Midbrain (tissue), 1 donor: ENCODE measurements around the gene CCDC92B.

Experiments
- DNase-seq: peaks from one replicate; lab custom pipeline; 2025; lab: John Stamatoyannopoulos, UW

The CCDC92B gene

DNA sequence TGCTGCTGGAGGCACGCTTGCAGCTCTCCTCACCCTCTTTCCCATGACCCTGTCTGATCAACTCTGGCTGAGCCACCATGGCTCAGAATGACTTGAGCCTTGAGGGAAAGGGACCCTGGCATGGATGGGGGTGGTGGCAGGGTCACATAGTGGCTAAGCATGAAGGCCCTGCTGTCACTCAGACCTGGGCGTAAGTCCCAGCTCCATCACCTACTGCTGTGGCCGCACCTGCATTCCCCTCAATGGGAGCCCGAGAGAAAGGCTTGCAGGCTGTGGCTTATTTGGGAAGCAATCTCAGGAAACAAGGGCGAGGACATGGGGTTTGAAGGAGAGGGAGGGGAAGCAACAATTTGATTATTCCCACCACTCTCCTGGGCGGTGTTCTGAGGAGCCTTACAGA, 29.0 kb upstream of the CCDC92B start:
- no peak for DNase-seq

GRCh38 chr17:2777242-2777867, 27.9 kb upstream of the CCDC92B start:
- DNase-seq = no peak

DNA sequence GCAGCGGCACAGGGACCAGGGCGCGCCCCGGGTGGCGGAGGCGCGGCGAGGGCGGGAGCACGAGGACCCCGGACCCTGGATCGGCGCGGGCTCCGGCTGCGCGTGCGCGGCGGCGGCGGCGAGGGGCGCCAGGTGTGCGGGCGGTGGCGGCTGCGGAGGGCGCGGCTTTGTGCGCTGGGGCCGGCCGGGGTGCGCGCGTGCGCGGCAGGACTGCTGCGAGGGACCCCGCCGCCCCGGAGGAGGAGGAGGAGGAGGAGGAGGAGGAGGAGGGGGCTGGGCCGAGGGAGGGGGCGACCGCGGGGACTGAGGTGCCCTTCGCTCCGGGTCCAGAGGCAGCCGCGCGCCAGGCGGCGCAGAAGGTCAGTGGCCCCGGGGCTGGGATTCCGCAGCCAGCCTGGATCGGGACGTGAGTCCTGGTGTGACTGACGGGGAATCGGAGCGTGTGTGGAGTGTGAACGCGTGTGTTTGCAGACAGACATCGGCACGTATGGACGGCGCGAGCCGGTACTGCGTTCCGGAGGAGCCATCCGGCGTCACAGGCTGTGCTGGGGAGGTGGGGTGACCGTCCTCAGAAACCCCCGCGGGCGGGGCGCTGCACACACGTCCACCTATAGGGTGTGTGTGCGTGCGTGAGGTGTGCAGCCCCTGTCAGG, 27.3 kb upstream of the CCDC92B start:
- DNase-seq = no peak

DNA sequence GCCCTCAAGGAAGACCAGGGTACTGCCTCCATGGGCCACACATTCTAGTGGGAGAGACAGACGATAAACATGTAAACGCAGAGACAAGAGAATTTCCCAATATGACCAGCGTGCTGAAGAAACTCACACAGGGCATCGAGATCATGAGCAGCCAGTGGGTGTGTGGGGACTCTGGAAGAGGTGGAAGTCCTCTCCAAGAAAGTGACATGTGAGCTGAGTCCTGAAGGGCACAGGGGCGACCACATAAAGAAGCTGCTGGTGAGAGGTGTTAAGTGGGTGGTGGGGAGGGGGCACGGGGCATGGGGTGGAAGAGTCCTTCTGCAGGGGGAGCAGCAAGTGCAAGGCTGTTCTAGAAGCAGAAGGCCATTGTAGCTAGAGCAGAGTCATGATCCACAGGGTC, 25.8 kb upstream of the CCDC92B start:
- no peak for DNase-seq

GRCh38 chr17:2770129-2770528, 20.7 kb upstream of the CCDC92B start:
- DNase-seq = no peak

GRCh38 chr17:2758870-2759269, 9.4 kb upstream of the CCDC92B start:
- DNase-seq = no peak

DNA sequence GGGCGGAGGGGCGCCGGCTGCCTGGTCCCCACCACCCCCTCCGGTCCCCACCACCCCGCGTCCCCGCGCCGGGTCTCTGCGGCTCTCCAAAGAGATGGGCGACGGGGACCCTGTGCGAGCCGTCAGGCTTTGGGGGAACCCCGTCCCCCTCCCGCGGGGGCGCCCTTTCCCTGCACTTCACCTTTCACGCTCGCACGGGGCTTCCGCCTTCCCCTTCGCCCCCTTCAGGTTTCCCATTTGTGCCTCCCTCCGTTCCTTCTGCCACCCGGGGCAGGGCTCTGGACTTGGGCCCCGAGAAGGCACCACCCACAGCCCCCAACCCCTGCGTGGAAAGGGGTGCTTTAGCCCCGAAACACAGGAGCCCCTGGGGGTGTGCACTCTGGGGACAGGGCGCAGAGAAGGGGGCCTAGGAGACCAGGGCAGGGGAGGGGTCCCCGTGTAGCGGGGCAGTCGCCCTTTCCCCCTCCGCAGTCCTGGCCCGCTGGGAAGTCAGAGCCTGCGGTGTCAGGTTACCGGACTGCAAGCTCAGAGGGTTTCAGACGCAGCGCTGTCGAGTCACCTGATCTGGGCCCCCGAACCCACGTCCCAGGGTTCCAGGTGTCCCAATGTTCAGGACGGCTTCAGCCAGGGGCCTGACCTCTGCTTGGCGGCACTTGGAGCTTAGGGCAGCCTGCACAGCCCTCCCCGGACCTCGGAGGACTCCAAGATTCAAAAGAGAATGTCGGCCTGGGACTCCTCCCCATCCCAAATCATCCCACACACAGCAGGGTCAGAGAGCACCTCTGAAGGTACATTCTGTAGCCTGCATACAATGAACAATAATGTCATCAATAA, 6.7 kb upstream of the CCDC92B start:
- DNase-seq = no peak

DNA sequence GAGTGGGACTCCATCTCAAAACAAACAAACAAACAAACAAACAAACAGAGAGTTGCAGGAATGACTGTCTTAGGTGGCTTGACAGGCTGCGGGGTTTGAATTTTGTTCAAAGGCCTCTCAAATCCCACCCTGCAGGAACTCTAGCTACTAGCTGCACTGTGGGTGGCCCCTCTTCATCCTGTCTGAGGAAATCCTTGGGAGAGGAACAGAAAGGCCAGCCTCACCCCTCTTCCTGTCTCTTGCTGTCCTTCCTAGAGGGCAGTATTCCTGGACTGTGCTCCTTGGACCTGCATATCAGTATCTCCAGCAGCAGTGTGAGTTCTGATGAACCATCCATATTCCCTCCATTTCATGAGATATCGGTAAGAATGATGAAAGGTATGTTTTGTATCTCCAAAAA, 2.0 kb upstream of the CCDC92B start:
- no peak for DNase-seq

GRCh38 chr17:2750721-2751120, 1.3 kb upstream of the CCDC92B start:
- DNase-seq = no peak

DNA sequence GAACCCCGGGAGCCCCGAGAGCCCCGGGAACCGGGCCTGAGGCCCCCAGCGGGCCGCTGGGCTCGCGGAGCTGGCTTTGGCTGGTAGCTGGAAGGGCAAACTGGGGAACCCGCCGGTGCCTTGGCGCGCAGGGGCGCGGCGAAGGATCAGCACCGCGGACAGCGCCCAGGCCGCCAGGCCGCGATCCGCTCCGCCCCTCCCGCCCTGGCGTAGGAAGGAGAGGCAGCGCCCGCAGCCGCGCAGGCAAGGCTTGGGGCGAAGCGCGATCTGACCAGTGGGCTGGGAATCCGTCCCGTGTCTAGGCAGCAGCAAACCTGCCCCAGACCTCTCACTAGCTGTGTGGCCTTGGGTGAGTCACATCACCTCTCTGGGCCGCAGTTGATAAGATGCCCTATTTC, 331 bp upstream of the CCDC92B start:
- peak; percentile 72 for DNase-seq

GRCh38 chr17:2745317-2746037, 4.0 kb downstream of the CCDC92B start:
- DNase-seq = peak; percentile 64

DNA sequence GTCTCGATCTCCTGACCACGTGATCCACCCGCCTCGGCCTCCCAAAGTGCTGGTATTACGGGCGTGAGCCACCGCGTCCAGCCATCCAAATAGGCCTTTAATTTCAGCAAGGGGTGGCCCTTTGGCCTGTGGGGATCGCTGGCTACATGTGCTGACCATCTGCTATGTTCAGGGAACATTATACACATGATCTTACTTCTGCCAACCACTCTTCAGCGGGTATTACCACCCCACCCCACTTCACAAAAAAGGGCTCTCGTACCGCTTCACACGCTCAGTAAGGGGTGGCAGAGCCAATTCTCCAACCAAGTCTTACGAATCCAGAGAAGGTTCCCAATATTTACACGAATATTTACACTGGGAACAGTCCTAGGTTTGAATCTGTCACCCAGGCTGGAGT, 11.8 kb downstream of the CCDC92B start:
- no peak for DNase-seq

GRCh38 chr17:2736956-2737355, 12.5 kb downstream of the CCDC92B start:
- no peak for DNase-seq

DNA sequence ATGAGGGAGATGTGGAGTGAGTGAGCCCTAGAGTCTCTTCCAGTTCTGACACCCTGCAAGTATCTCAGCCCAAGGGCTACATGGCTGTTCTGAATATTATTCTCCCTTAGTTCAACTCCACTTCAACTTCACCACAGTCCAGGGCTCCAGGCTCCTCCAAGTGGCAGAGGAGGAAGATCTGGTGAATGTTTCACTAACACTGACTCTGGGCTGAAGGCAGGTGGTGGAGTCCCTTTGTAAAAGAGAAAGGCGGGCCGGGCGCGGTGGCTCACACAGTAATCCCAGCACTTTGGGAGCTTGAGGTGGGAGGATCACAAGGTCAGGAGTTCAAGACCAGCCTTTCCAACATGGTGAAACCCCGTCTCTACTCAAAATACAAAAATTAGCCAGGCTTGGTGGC, 13.6 kb downstream of the CCDC92B start:
- no peak for DNase-seq

GRCh38 chr17:2734939-2735338, 14.5 kb downstream of the CCDC92B start:
- DNase-seq = no peak

DNA sequence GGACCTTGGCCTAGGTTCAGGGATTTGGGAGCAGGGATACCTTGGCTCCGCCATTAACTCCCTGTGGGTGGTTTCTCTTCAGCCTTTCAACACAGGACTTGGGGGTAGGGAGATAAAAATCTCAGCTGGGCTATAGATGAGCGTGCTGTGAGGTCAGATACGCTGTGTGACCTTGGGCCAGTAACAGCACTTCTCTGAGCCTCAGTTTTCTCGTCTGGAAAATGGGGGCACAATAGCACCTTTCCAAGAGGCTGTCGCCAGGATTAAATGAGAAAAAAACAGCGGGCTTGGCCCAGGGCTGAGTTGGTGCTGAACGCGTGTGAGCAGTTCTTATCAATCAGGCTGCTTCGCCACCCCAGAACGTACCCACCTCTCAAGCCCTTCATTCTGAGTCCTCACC, 17.6 kb downstream of the CCDC92B start:
- no peak for DNase-seq

- no peak for DNase-seq
These were observed 18.6 kb downstream of the CCDC92B start for GRCh38 chr17:2730764-2731353.

- no peak for DNase-seq
These were observed 24.7 kb downstream of the CCDC92B start for GRCh38 chr17:2724784-2725164.

DNA sequence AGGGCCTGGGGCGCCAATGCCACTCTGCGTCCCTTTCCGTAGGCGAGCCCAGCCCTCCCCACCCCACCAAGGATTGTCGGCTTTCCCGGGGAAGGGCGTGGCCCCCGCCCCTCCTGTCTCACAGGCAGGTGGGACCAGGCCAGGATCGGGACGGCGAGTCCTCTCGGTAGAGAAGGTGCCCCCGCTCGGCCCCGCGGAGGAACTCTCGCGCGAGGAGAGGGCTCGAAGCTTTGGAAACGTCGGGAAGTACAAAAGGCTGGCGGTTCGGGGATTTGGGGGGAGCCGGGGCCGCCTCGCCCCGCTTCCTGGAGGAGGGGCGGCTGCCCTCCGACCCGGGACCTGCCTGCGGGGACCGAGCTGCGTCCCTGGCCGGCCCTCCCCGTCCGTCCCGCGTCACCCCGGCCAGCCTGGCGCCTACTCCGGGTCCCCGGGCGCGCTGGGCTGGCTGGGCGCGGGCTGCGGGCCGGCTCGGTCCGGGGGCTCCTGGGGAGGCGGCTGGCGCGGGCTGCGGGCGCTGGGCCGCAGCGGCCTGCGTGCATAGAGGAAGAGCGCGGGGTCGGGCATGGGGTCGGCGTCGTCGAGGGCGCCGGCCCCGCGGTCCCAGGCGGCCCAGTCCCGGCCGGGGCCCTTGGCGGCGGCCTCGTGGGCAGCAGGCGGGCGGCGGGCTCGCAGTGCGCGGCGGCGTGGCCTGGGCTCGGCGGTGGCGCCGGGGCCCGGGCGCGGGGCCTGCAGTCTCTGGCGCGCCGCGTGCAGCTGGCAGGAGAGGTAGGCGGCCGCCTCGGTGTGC, 25.3 kb downstream of the CCDC92B start:
- no peak for DNase-seq

- DNase-seq = no peak
These were observed 25.9 kb downstream of the CCDC92B start for GRCh38 chr17:2723505-2723996.

- no peak for DNase-seq
These were observed 26.8 kb downstream of the CCDC92B start for GRCh38 chr17:2722611-2723010.
